HEK293 (cell line): ENCODE data around the gene KLK11.

Experiments
- CTCF ChIP-seq: fragments of 450-650 bp; formaldehyde crosslinking; IDR thresholded peaks from 2 replicates; pipeline ENCODE4 v1.5.1; 2016; ENCODE audit warnings: missing biosample characterization, missing genetic modification characterization
- IKZF3 ChIP-seq: fragments of 450-650 bp; IDR thresholded peaks from 2 replicates; pipeline ENCODE4 v1.5.0; 2018; ENCODE audit warnings: missing biosample characterization, mild to moderate bottlenecking, missing genetic modification characterization, moderate library complexity

GRCh38 chr19:51055866-51056265 lies 29.4 kb upstream of the KLK11 start:
- no peak for TF ChIP-seq CTCF (tag by site-specific recombination)
- no peak for TF ChIP-seq IKZF3 (tag by site-specific recombination)
